Naive thymus-derived CD8-positive, alpha-beta T cell (primary cell): Measurements from ENCODE around the gene IKZF4. TPM values are rescaled to one million over a fixed set of nuclear protein-coding genes. Genes with fewer than 3 reads are reported as not detected.
"Not testable (repeated sequence)": the region's sequence is repeated elsewhere in the genome, so short reads cannot be mapped to it uniquely, and the experiment has no call there.

Experiments used
- ATAC-seq, 2 donors: fragments of 150-1000 bp; cut with Tn5 transposase in 1 of 2; sonication (Bioruptor Pico), chemical (Tn5 transposase) in 1 of 2; 1 replicate in 1 of 2; 2 replicates in 1 of 2; pipeline ENCODE4 v1.10.0; 2021; ENCODE audit warnings: mild to moderate bottlenecking in 2 of 2, moderate library complexity in 2 of 2
- POLR2A ChIA-PET: fragments of 350-600 bp; sonication (Branson Sonifier 250); formaldehyde crosslinking; loops from one replicate; lab custom pipeline; 2021; ENCODE audit warnings: antibody characterized with exemption; lab: Charles Lee
- DNase-seq, 10 donors: peaks; one replicate each; pipeline versions ENCODE4 v3.0.0 to v3.0.0-alpha.2; 2020 to 2022
- H3K27ac Mint-ChIP-seq, 10 donors: one replicate each; pipeline ENCODE4 v1.8.0; 2020 to 2022; ENCODE audit warnings: mild to moderate bottlenecking in 10 of 10, mixed read lengths in 10 of 10, moderate library complexity in 4 of 10, inconsistent platforms in 1 of 10
- H3K27me3 Mint-ChIP-seq, 5 donors: one replicate each; pipeline ENCODE4 v1.8.0; 2021 to 2022; ENCODE audit warnings: mixed read lengths in 5 of 5
- H3K36me3 Mint-ChIP-seq, 3 donors: one replicate each; pipeline ENCODE4 v1.8.0; 2020 to 2022; ENCODE audit warnings: mixed read lengths in 3 of 3, mild to moderate bottlenecking in 2 of 3, inconsistent platforms in 1 of 3
- H3K4me1 Mint-ChIP-seq, 4 donors: one replicate each; pipeline ENCODE4 v1.8.0; 2021 to 2022; ENCODE audit warnings: mixed read lengths in 4 of 4
- H3K4me3 Mint-ChIP-seq, 10 donors: one replicate each; pipeline ENCODE4 v1.8.0; 2020 to 2022; ENCODE audit warnings: mild to moderate bottlenecking in 10 of 10, mixed read lengths in 10 of 10, moderate library complexity in 6 of 10, inconsistent platforms in 1 of 10
- H3K9me3 Mint-ChIP-seq, 9 donors: one replicate each; pipeline ENCODE4 v1.8.0; 2020 to 2022; ENCODE audit warnings: mixed read lengths in 9 of 9, mild to moderate bottlenecking in 3 of 9, inconsistent platforms in 1 of 9, moderate library complexity in 1 of 9
- polyA plus RNA-seq, 3 donors: library from polyadenylated mRNA; unstranded; fragments of 300-500 nt; fragmentation: Illumina TruSeq; gene quantifications; one replicate each; pipeline ENCODE4 v1.2.3, GENCODE V29; 2021
- total RNA-seq, 8 experiments: library from RNA in 2 of 8; stranded (reverse) in 2 of 8; gene quantifications; one replicate each; pipeline ENCODE4 v1.2.3 and lab custom pipeline; 2021 to 2026

Gene IKZF4
- total and polyA plus RNA-seq, 5 experiments from 2014 or later, result 0.48 to 5.2 (median 0.67) TPM

DNA sequence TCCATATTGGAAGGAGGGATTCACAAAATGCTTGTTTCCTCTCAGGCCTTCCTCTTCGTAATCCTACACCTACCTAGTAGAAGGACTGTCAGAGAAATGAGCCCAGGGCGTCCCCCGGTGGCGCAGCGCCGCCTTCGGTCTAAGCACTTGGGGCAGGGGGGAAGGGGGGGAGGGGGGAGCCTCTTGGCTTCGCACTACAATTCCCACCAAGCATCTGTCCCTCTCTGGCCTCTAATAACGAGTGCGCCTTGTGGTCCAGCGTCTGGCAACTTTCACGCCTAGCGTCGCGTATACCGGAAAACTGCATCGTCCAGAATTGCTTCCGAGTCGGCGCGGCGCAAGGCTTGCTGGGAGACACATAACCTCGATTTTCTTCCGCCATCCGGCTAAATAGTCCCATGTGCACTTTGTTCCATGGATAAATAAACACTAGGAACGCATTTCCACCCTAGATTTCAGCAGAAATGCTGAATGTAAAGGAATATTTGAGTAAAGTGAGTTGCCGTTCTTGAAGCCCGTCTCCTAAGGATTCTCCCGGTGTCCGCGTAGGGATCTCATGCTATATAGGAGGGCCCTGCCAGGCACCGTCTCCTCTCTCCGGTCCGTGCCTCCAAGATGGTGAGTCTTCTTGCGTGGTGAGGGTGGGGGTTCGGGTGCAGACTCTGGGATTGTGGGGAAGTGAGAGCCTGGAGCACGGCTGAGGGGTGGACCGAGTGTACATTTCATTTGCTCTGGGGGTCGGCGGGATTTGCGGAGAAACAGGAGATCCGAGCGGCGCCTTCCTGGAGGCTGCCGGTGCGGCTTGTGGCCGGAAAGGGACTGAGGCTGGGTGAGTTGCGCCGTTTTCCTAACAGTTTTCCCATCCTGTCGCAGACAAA lies 20.9 kb downstream of the IKZF4 start, which contains the start of gene RPS26:
RPS26 (plus strand) TSS at position 367 of the 878 bp plus-strand sequence; CDS start at position 616, 249 bp downstream.
- POLR2A ChIA-PET, result interaction anchor here (0.8 to 2.8 kb wide), 7 partner anchors 9 to 304 kb away, joined by 3 to 24 read pairs (median 5); partner anchors contain the start of genes DNAJC14, PA2G4, SUOX and ZC3H10
- Mint-ChIP-seq H3K4me3 (peak within 1 kb of the TSS; percentile 90 to 100 (median 99)), H3K27ac (peak within 1 kb of the TSS; percentile 95 to 100 (median 99)), H3K36me3 (peaks cover 5 to 38% (median 12%) of the 10 kb centered on the region in 3 donors), H3K9me3 (no peaks in the 10 kb centered on the region), H3K4me1 (peaks cover 13 to 37% (median 32%) of the 10 kb centered on the region in 4 donors), H3K27me3 (no peaks in the 10 kb centered on the region)
- ATAC-seq (peak; percentile 89), DNase-seq (peak; percentile 81 to 98 (median 90))

DNA sequence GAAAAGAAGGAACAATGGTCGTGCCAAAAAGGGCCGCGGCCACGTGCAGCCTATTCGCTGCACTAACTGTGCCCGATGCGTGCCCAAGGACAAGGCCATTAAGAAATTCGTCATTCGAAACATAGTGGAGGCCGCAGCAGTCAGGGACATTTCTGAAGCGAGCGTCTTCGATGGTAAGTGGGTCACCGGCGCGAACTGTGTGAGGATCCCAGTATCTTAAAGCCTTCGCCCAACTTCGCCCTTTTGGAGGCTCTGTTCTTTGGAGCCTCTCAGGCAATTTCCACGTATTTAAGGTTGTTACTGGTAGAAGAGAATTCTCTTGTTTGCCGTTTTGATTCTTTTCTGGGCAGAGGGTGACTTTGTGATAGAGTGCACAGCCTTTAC lies 21.6 kb downstream of the IKZF4 start:
- H3K27me3 Mint-ChIP-seq, H3K9me3 Mint-ChIP-seq, POLR2A ChIA-PET, DNase-seq: not testable (repeated sequence)
- Mint-ChIP-seq H3K36me3 (peaks cover 5 to 38% (median 12%) of the 10 kb centered on the region in 3 donors), H3K27ac (peak overlapping the region; percentile 95 to 100 (median 99)), H3K4me1 (peaks cover 13 to 40% (median 33%) of the 10 kb centered on the region in 4 donors), H3K4me3 (peak overlapping the region; percentile 90 to 100 (median 99))
- peak in 1 of 2 donors; percentile 2 for ATAC-seq

- ATAC-seq (no peak), DNase-seq (no peak)
- peaks cover 5 to 38% (median 12%) of the 10 kb centered on the region in 3 donors for H3K36me3 Mint-ChIP-seq
- POLR2A ChIA-PET, result interaction anchor here (1.0 to 2.6 kb wide), 3 partner anchors 10 to 95 kb away, joined by 4 to 25 read pairs (median 4); partner anchors contain the start of gene PA2G4
- H3K27ac Mint-ChIP-seq, result peak overlapping the region; percentile 95 to 100 (median 99)
- H3K27me3 Mint-ChIP-seq, result no peaks in the 10 kb centered on the region
- H3K4me1 Mint-ChIP-seq, result peaks cover 13 to 40% (median 33%) of the 10 kb centered on the region in 4 donors
- H3K9me3 Mint-ChIP-seq, result no peaks in the 10 kb centered on the region
- peak overlapping the region; percentile 90 to 100 (median 99) for H3K4me3 Mint-ChIP-seq
Observed at GRCh38 chr12:56042843-56043242, 22.0 kb downstream of the IKZF4 start.

DNA sequence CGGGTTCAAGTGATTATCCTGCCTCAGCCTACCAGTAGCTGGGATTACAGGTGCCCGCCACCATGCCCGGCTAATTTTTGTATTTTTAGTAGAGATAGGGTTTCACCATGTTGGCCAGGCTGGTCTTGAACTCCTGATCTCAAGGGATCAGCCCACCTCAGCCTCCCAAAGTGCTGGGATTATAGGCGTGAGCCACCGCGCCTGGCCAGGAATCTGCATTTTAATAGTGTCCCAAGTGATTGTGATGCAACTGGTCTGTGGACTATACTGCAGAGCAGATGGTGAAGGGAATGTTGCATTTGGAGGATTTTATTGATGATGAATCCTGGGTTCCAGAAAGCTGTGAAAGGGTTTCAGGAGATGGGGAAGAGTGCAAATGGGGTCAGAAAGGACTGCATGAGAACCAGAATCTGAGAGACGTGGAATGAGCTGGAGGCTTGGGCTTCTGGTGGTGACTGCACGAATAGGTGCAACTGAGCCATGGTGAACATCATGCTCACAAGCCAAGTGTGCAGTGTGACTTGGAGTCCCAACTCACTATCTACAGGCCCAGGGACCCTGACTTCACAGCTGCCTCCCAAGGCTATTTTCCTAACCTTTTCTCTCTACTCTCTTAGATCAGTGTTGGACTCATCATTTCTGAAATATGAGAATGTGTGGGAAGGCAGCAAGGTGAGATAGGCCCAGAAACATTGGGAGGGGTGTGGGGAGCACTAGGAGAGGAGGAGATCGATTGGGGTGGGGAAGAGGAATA lies 25.4 kb downstream of the IKZF4 start:
- ATAC-seq (no peak), DNase-seq (no peak)
- Mint-ChIP-seq H3K4me3 (no peak overlapping the region), H3K9me3 (no peaks in the 10 kb centered on the region), H3K36me3 (peaks cover 5 to 38% (median 12%) of the 10 kb centered on the region in 3 donors), H3K27me3 (no peaks in the 10 kb centered on the region), H3K4me1 (peaks cover 15 to 31% (median 30%) of the 10 kb centered on the region in 4 donors), H3K27ac (peak overlapping the region; percentile 25 to 87 (median 67))
- POLR2A ChIA-PET, result interaction anchor here (0.9 to 4.9 kb wide), 10 partner anchors 9 to 143 kb away, joined by 3 to 54 read pairs (median 8); partner anchors contain the start of genes PA2G4, RAB5B, RPL41 and SMARCC2

GRCh38 chr12:56053407-56053893 lies 32.6 kb downstream of the IKZF4 start:
- H3K9me3 Mint-ChIP-seq, result peaks cover 0 to 2% (median 0%) of the 10 kb centered on the region in 9 donors
- no peak overlapping the region for H3K27ac Mint-ChIP-seq
- ATAC-seq, result no peak
- no peak overlapping the region for H3K4me3 Mint-ChIP-seq
- POLR2A ChIA-PET, result interaction anchor here (0.7 kb wide), 1 partner anchor 107 kb away, joined by 3 read pairs; no protein-coding TSS in a partner anchor
- DNase-seq, result no peak
- no peaks in the 10 kb centered on the region for H3K36me3 Mint-ChIP-seq
- H3K27me3 Mint-ChIP-seq, result no peaks in the 10 kb centered on the region
- H3K4me1 Mint-ChIP-seq, result peaks cover 4 to 8% (median 6%) of the 10 kb centered on the region in 4 donors

DNA sequence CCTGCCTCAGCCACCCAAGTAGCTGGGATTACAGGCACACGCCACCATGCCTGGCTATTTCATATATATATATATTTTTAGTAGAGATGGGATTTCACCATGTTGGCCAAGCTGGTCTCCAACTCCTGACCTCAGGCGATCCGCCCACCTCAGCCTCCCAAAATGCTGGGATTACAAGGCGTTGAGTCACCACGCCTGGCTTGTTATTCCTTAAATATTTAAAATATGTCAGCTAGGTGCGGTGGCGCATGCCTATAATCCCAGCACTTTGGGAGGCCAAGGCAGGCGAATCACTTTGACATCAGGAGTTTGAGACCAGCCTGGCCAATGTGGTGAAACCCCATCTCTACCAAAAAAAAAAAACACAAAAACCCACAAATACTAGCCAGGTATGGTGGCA lies 39.1 kb downstream of the IKZF4 start:
- H3K9me3 Mint-ChIP-seq, ATAC-seq, H3K36me3 Mint-ChIP-seq, DNase-seq, H3K27me3 Mint-ChIP-seq, H3K27ac Mint-ChIP-seq, H3K4me3 Mint-ChIP-seq, H3K4me1 Mint-ChIP-seq: not testable (repeated sequence)
- POLR2A ChIA-PET, result interaction anchor here (0.7 kb wide), 2 partner anchors 27 to 195 kb away, joined by 3 read pairs; no protein-coding TSS in a partner anchor

DNA sequence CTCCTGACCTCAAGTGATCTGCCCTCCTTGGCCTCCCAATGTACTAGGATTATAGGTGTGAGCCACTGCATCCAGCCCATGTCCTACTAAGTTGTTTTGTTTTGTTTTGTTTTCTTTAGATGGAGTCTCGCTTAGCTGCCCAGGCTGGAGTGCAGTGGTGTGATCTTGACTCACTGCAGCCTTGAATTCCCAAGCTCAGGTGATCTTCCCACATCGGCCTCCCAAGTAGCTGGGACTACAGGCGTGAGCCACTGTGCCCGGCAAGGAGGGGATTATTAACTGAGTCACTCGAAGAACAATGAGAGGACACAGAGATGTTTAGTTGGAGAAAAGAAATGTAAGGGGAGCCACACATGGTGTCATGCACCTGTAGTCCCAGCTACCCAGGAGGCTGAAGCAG lies 41.1 kb downstream of the IKZF4 start:
- DNase-seq (no peak), ATAC-seq (no peak)
- H3K36me3 Mint-ChIP-seq, result no peaks in the 10 kb centered on the region
- POLR2A ChIA-PET, result interaction anchor here (1.2 kb wide), 1 partner anchor 41 kb away, joined by 3 read pairs; no protein-coding TSS in a partner anchor
- H3K4me1 Mint-ChIP-seq, result no peaks in the 10 kb centered on the region
- H3K9me3 Mint-ChIP-seq, result peaks cover 0 to 2% (median 0%) of the 10 kb centered on the region in 9 donors
- no peak overlapping the region for H3K4me3 Mint-ChIP-seq
- H3K27me3 Mint-ChIP-seq, result peaks cover 0 to 1% (median 0%) of the 10 kb centered on the region in 5 donors
- H3K27ac Mint-ChIP-seq, result no peak overlapping the region

- POLR2A ChIA-PET, result no interaction called here
Observed at GRCh38 chr12:56062996-56063395, 42.2 kb downstream of the IKZF4 start.

GRCh38 chr12:56071648-56072047 lies 50.8 kb downstream of the IKZF4 start:
- H3K27me3 Mint-ChIP-seq, result no peaks in the 10 kb centered on the region
- ATAC-seq (no peak), DNase-seq (no peak)
- H3K27ac Mint-ChIP-seq, result peak overlapping the region in 1 of 10 donors; percentile 73
- no peaks in the 10 kb centered on the region for H3K9me3 Mint-ChIP-seq
- H3K4me3 Mint-ChIP-seq, result no peak overlapping the region
- POLR2A ChIA-PET, result no interaction called here
- H3K4me1 Mint-ChIP-seq, result no peaks in the 10 kb centered on the region
- no peaks in the 10 kb centered on the region for H3K36me3 Mint-ChIP-seq

More at GRCh38 chr12:56062996-56063395, 42.2 kb downstream of the IKZF4 start:
- no peak overlapping the region for H3K27ac Mint-ChIP-seq
- peaks cover 0 to 2% (median 0%) of the 10 kb centered on the region in 9 donors for H3K9me3 Mint-ChIP-seq
- ATAC-seq (no peak), DNase-seq (no peak)
- no peaks in the 10 kb centered on the region for H3K4me1 Mint-ChIP-seq
- no peak overlapping the region for H3K4me3 Mint-ChIP-seq
- H3K27me3 Mint-ChIP-seq, result peaks cover 0 to 1% (median 0%) of the 10 kb centered on the region in 5 donors
- H3K36me3 Mint-ChIP-seq, result no peaks in the 10 kb centered on the region

DNA sequence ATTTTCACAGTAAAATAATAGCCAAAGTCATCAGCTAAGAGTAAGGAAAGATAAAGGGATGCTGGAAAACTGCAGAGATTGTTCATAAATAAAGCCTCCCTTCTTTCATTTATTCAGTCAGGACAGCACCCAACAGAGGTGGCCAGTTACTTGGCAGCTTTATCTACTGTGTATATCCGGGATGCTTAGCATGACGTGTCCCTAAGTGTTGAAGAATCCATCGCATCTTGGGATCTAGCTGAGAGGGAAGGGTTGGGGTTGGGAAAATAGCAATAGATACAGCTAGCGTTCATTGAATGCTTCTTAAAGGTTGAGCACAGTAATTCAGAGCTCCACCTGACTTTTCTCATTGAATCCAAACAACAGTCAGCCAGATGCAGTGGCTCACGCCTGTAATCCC lies 53.6 kb downstream of the IKZF4 start:
- DNase-seq (no peak), ATAC-seq (no peak)
- Mint-ChIP-seq H3K27ac (no peak overlapping the region), H3K27me3 (no peaks in the 10 kb centered on the region), H3K36me3 (no peaks in the 10 kb centered on the region), H3K4me3 (no peak overlapping the region), H3K4me1 (no peaks in the 10 kb centered on the region), H3K9me3 (no peaks in the 10 kb centered on the region)
- POLR2A ChIA-PET, result interaction anchor here (0.6 to 0.7 kb wide), 2 partner anchors 42 to 82 kb away, joined by 3 read pairs; no protein-coding TSS in a partner anchor

DNA sequence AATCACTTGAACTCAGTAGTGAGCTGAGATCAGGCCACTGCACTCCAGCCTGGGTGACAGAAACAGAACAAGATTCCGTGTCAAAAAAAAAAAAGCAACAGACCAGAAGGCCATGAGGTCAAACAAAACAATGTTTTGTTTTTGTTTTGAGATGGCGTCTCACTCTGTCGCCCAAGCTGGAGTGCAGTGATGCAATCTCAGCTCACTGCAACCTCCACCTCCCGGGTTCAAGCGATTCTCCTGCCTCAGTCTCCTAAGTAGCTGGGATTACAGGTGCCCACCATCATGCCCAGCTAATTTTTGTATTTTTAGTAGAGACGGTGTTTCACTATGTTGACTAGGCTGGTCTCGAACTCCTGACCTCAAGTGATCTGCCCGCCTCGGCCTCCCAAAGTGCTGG lies 57.1 kb downstream of the IKZF4 start:
- not testable (repeated sequence) for H3K27me3 Mint-ChIP-seq, ATAC-seq, DNase-seq, H3K9me3 Mint-ChIP-seq, H3K36me3 Mint-ChIP-seq
- peak overlapping the region in 2 of 10 donors; percentile 17 to 31 for H3K27ac Mint-ChIP-seq
- peaks cover 0 to 14% (median 9%) of the 10 kb centered on the region in 4 donors for H3K4me1 Mint-ChIP-seq
- POLR2A ChIA-PET, result interaction anchor here (1.1 to 6.0 kb wide), 3 partner anchors 12 to 40 kb away, joined by 3 to 100 read pairs (median 31); partner anchors contain the start of genes PA2G4, RPL41 and ZC3H10
- H3K4me3 Mint-ChIP-seq, result peak overlapping the region in 7 of 10 donors; percentile 36 to 91 (median 84)
